ENCODE results near the gene NEGR1.

DNA sequence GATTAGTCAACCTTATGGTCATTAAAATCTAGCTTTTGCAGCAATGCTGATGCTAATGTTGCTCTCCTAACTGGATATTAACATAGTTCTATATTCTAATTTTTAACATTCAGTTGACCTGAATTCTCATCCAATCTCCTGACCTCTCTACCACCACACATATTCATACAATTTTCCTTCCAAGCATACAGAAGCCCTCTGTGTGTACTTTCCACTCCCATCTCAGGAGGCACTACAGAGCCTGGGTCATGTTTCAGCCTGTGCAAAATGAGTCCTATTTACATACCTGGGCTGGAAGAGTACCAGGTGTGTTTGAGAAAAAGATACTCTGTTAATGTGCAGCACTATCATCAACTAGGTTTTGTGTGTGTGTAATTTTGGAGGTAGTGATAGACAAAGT lies 486.3 kb downstream of the NEGR1 start:
- TF ChIP-seq, protein P1, sequence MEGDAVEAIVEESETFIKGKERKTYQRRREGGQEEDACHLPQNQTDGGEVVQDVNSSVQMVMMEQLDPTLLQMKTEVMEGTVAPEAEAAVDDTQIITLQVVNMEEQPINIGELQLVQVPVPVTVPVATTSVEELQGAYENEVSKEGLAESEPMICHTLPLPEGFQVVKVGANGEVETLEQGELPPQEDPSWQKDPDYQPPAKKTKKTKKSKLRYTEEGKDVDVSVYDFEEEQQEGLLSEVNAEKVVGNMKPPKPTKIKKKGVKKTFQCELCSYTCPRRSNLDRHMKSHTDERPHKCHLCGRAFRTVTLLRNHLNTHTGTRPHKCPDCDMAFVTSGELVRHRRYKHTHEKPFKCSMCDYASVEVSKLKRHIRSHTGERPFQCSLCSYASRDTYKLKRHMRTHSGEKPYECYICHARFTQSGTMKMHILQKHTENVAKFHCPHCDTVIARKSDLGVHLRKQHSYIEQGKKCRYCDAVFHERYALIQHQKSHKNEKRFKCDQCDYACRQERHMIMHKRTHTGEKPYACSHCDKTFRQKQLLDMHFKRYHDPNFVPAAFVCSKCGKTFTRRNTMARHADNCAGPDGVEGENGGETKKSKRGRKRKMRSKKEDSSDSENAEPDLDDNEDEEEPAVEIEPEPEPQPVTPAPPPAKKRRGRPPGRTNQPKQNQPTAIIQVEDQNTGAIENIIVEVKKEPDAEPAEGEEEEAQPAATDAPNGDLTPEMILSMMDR (IDR thresholded peaks at IDR 0.05): peak; percentile 48
- no peak for TF ChIP-seq ZFX (IDR thresholded peaks at IDR 0.05; ENCODE audit: borderline replicate concordance)

All from 22Rv1 (cell line).